Panc1 (cell line): Measurements from ENCODE around the gene GPC1. TPM values are rescaled to one million over a fixed set of nuclear protein-coding genes. Genes with fewer than 3 reads are reported as not detected.

Experiments
- ATAC-seq: fragments of 200-7000 bp; cut with Tn5 transposase; 2 replicates; pipeline ENCODE4 v1.9.1; 2020; ENCODE audit warnings: mild to moderate bottlenecking, moderate library complexity
- BruUV-seq: library from RNA; stranded (reverse); fragments of 400-500 nt; replicated peaks from 2 replicates; lab custom pipeline; 2021; lab: Mats Ljungman, UMichigan
- CTCF ChIA-PET: fragments of 300-600 bp; sonication (Branson Sonifier 250); formaldehyde crosslinking; loops from one replicate; lab custom pipeline; 2022; ENCODE audit warnings: antibody characterized with exemption; lab: Charles Lee
- POLR2A ChIA-PET: fragments of 300-600 bp; sonication (Branson Sonifier 250); formaldehyde crosslinking; loops from one replicate; lab custom pipeline; 2022; ENCODE audit warnings: antibody characterized with exemption; lab: Charles Lee
- DNase-seq: peaks from one replicate; pipeline ENCODE4 v3.0.0-alpha.2; 2010; ENCODE audit warnings: low read depth, low spot score
- H3K27ac ChIP-seq: 2 replicates; pipeline ENCODE4 v1.5.1; 2011; ENCODE audit warnings: mild to moderate bottlenecking, low read length, inconsistent platforms
- H3K27me3 ChIP-seq: fragments of 200-500 bp; sonication (Bioruptor generic); 2 replicates; pipeline ENCODE4 v1.6.0; 2014; ENCODE audit warnings: low read length, inconsistent platforms; ENCODE audit not compliant: control insufficient read depth, insufficient read depth
- H3K36me3 ChIP-seq: fragments of 200-500 bp; sonication (Bioruptor generic); 2 replicates; pipeline ENCODE4 v1.5.1; 2014; ENCODE audit warnings: inconsistent platforms, mild to moderate bottlenecking, low read length, moderate library complexity; ENCODE audit not compliant: control insufficient read depth, insufficient read depth
- H3K4me1 ChIP-seq: 2 replicates; pipeline ENCODE4 v1.5.1; 2011; ENCODE audit warnings: inconsistent platforms, mild to moderate bottlenecking, low read length, moderate library complexity; ENCODE audit not compliant: control insufficient read depth, insufficient read depth
- H3K4me3 ChIP-seq, 2 experiments: 2 replicates each; pipeline ENCODE4 v1.5.1; 2011 to 2012; ENCODE audit warnings: low read depth in 2 of 2, low read length in 2 of 2, mild to moderate bottlenecking in 2 of 2, inconsistent platforms in 1 of 2, moderate library complexity in 1 of 2
- H3K9me3 ChIP-seq: fragments of 200-500 bp; sonication (Bioruptor generic); 2 replicates; pipeline ENCODE4 v1.5.1; 2014; ENCODE audit warnings: low read depth, mild to moderate bottlenecking, inconsistent platforms, low read length, moderate library complexity; ENCODE audit not compliant: control insufficient read depth, insufficient read depth
- CTCF ChIP-seq: fragments of 450-650 bp; IDR thresholded peaks from 2 replicates; pipeline ENCODE4 v1.5.1; 2017; ENCODE audit warnings: mild to moderate bottlenecking
- POLR2AphosphoS5 ChIP-seq: IDR thresholded peaks from 2 replicates; pipeline ENCODE4 v1.6.1; 2012; ENCODE audit warnings: mild to moderate bottlenecking, low read depth, low read length, moderate library complexity
- REST ChIP-seq, 2 experiments: IDR thresholded peaks; 2 replicates each; pipeline ENCODE4 v1.6.1; 2011 to 2012; ENCODE audit warnings: low read depth in 2 of 2, control low read depth in 1 of 2, low read length in 1 of 2, mild to moderate bottlenecking in 1 of 2, moderate library complexity in 1 of 2; ENCODE audit not compliant: insufficient read depth in 1 of 2
- SIN3A ChIP-seq: IDR thresholded peaks from 2 replicates; pipeline ENCODE4 v1.6.1; 2012; ENCODE audit warnings: low read depth, mild to moderate bottlenecking, low read length, moderate library complexity, borderline replicate concordance; ENCODE audit not compliant: insufficient read depth
- TCF7L2 ChIP-seq: IDR thresholded peaks from 2 replicates; pipeline ENCODE4 v1.6.1; 2011; ENCODE audit warnings: mild to moderate bottlenecking, low read depth, low read length, inconsistent platforms
- in situ Hi-C: cut with HindIII; loops from 2 replicates; pipeline ENCODE4 v1.10.0; 2016; ENCODE audit warnings: low sequenced_read_pairs, low pct_unique_long_range_greater_than_20kb
- intact Hi-C: fragments of 100-400 bp; cut with micrococcal nuclease; formaldehyde crosslinking; loops from one replicate; pipeline ENCODE4 v1.10.0; 2022; ENCODE audit not compliant: unreplicated experiment
- total RNA-seq: library from RNA; stranded (reverse); gene quantifications from one replicate; pipeline ENCODE4 v1.2.1, GENCODE V29; 2021; ENCODE audit not compliant: unreplicated experiment

The GPC1 gene
- total RNA-seq, 1 experiment from 2014 or later = 88.7 TPM

- no peak overlapping the region for H3K4me3 ChIP-seq
- DNase-seq (no peak), ATAC-seq (no peak)
- H3K9me3 ChIP-seq = no peaks in the 10 kb centered on the region
- H3K4me1 ChIP-seq = no peaks in the 10 kb centered on the region
- intact Hi-C loops (no loop called here), in situ Hi-C loops (no loop called here)
- H3K36me3 ChIP-seq = no peaks in the 10 kb centered on the region
- no peak overlapping the region for H3K27ac ChIP-seq
- no TSS peak for BruUV-seq
- ChIA-PET CTCF (no interaction called here), POLR2A (interaction anchor here (0.6 kb wide), 2 partner anchors 42 to 77 kb away, joined by 3 read pairs; no protein-coding TSS in a partner anchor)
- TF ChIP-seq POLR2AphosphoS5 (no peak), SIN3A (no peak), CTCF (no peak), REST (IDR thresholded peaks at IDR 0.05; ENCODE audit: insufficient read depth in 1 of 2, low read depth in 2 of 2, low read length in 1 of 2) (no peak), TCF7L2 (no peak)
- no peaks in the 10 kb centered on the region for H3K27me3 ChIP-seq
Observed at GRCh38 chr2:240399419-240400324, 35.8 kb upstream of the GPC1 start.

GRCh38 chr2:240400371-240401161 is 34.9 kb upstream of the GPC1 start:
- in situ Hi-C loops = no loop called here
- Histone ChIP-seq H3K9me3 (no peaks in the 10 kb centered on the region), H3K4me3 (no peak overlapping the region), H3K4me1 (no peaks in the 10 kb centered on the region), H3K27me3 (no peaks in the 10 kb centered on the region), H3K27ac (no peak overlapping the region), H3K36me3 (no peaks in the 10 kb centered on the region)
- no peak for DNase-seq
- CTCF ChIA-PET = no interaction called here
- no peak for ATAC-seq
- intact Hi-C loops = no loop called here
- no TSS peak for BruUV-seq
- POLR2A ChIA-PET = no interaction called here
- TF ChIP-seq SIN3A (no peak), TCF7L2 (no peak)
